K562 (cell line): Measurements from ENCODE around the gene SLC25A11. TPM values are rescaled to one million over a fixed set of nuclear protein-coding genes. Genes with fewer than 3 reads are reported as not detected.

Experiments used
- DDX20 ChIP-seq: fragments of 450-650 bp; IDR thresholded peaks from 2 replicates; pipeline ENCODE4 v1.6.1; 2016; ENCODE audit warnings: missing genetic modification characterization, low read depth, mild to moderate bottlenecking, missing compliant biosample characterization, moderate library complexity
- EP300 ChIP-seq: IDR thresholded peaks from 2 replicates; pipeline ENCODE4 v1.6.1; 2012; ENCODE audit warnings: low read length, improper control_type of control experiment
- HMGXB4 ChIP-seq: sonication (generic); formaldehyde crosslinking; IDR thresholded peaks from 2 replicates; pipeline ENCODE4 v1.8.1; 2023; ENCODE audit warnings: mild to moderate bottlenecking, missing genetic modification reagents
- NR2C1 ChIP-seq, 2 experiments: fragments of 450-650 bp; IDR thresholded peaks; 2 replicates each; pipeline ENCODE4 v1.6.1; 2017; ENCODE audit warnings: mild to moderate bottlenecking in 2 of 2, antibody characterized with exemption in 1 of 2, inconsistent platforms in 1 of 2, missing compliant biosample characterization in 1 of 2, missing genetic modification characterization in 1 of 2
- RBFOX2 ChIP-seq: fragments of 200-400 bp; formaldehyde crosslinking; IDR thresholded peaks from 2 replicates; pipeline ENCODE4 v1.6.1; 2017; ENCODE audit warnings: low read depth, mild to moderate bottlenecking, low read length, moderate library complexity
- SMAD4 ChIP-seq: fragments of 250-450 bp; sonication (Bioruptor Pico); conservative IDR thresholded peaks from 2 replicates; pipeline ENCODE4 v1.8.0; 2021; ENCODE audit warnings: inconsistent platforms, mild to moderate bottlenecking, moderate library complexity
- TOE1 ChIP-seq, 2 experiments: fragments of 450-650 bp in 1 of 2; sonication (generic) in 1 of 2; formaldehyde crosslinking in 1 of 2; IDR thresholded peaks; 2 replicates each; pipeline versions ENCODE4 v1.7.1 to v1.8.0; 2016 to 2022; ENCODE audit warnings: borderline replicate concordance in 2 of 2, mild to moderate bottlenecking in 2 of 2, antibody characterized with exemption in 1 of 2, inconsistent platforms in 1 of 2, low read depth in 1 of 2, missing genetic modification reagents in 1 of 2, moderate library complexity in 1 of 2
- polyA plus RNA-seq, 8 experiments: library from polyadenylated mRNA; depleted of rRNA in 4 of 8; stranded (reverse) in 5 of 8; unstranded in 3 of 8; fragments of >200 nt; fragmentation: Nextera tagmentation in 2 of 8; fragmentation: Illumina TruSeq in 1 of 8; extraction: Ambion mirVana in 2 of 8; extraction: Trizol in 1 of 8; gene quantifications; 2 replicates each; pipeline versions ENCODE4 v1.2.1 to v1.2.3, GENCODE V29; 2011 to 2014; ENCODE audit warnings: inconsistent platforms in 1 of 8, missing spikeins in 1 of 8
- total RNA-seq, 7 experiments: library from RNA; depleted of rRNA in 6 of 7; stranded (reverse); fragments of >200 nt in 6 of 7; fragmentation: Illumina TruSeq in 2 of 7; extraction: Trizol in 2 of 7; gene quantifications; 2 replicates each; pipeline versions ENCODE4 v1.2.1 to v1.2.3, GENCODE V29; 2011 to 2021; ENCODE audit warnings: low replicate concordance in 1 of 7

The SLC25A11 gene
- total and polyA plus RNA-seq, 9 of the 15 experiments (the other 6 are each of a cell fraction or from before 2014, with no cell fraction given) = 3.1 to 56.7 (median 32.9) TPM

GRCh38 chr17:4969047-4969550 lies 29.3 kb upstream of the SLC25A11 start (continued):
- no peak for TF ChIP-seq NR2C1 (IDR thresholded peaks at IDR 0.05)
- no peak for TF ChIP-seq NR2C1 (tag; IDR thresholded peaks at IDR 0.05)
- TF ChIP-seq HMGXB4 = no peak
- peak; percentile 66; the same call in 1 of the 2 replicates for TF ChIP-seq SMAD4 (CRISPR knock-in tag)
- TF ChIP-seq DDX20 (tag) = no peak
- peak; percentile 51; the same call in 1 of the 2 replicates for TF ChIP-seq EP300
- TF ChIP-seq TOE1 (IDR thresholded peaks at IDR 0.05; ENCODE audit: borderline replicate concordance) = no peak
- TF ChIP-seq TOE1 (CRISPR knock-in tag; IDR thresholded peaks at IDR 0.05; ENCODE audit: borderline replicate concordance, low read depth) = no peak
- TF ChIP-seq RBFOX2 = peak; percentile 48
